Astrocyte (in vitro differentiated cells and primary cell): Measurements from ENCODE around the gene CCDC86. TPM values are rescaled to one million over a fixed set of nuclear protein-coding genes. Genes with fewer than 3 reads are reported as not detected.

Source experiments
- DNase-seq: peaks from one replicate; pipeline ENCODE4 v3.0.0-alpha.2; 2010; ENCODE audit warnings: low read depth
- FAIRE-seq: peaks from 2 replicates; lab custom pipeline; 2011; peaks lifted over from hg19 to GRCh38; lab: Jason Lieb, UNC
- H2AFZ ChIP-seq: 2 replicates; pipeline ENCODE4 v1.6.0; 2012; ENCODE audit warnings: low read depth, low read length, inconsistent platforms
- H3K27ac ChIP-seq: 2 replicates; pipeline ENCODE4 v1.5.1; 2011; ENCODE audit warnings: low read depth, low read length, inconsistent platforms
- H3K27me3 ChIP-seq: 2 replicates; pipeline ENCODE4 v1.6.0; 2011; ENCODE audit warnings: low read length, inconsistent platforms; ENCODE audit not compliant: insufficient read depth
- H3K36me3 ChIP-seq: 2 replicates; pipeline ENCODE4 v1.5.1; 2011; ENCODE audit warnings: low read length, inconsistent platforms; ENCODE audit not compliant: insufficient read depth
- H3K4me1 ChIP-seq: 2 replicates; pipeline ENCODE4 v1.5.1; 2011; ENCODE audit warnings: low read length, inconsistent platforms; ENCODE audit not compliant: insufficient read depth
- H3K4me2 ChIP-seq: 2 replicates; pipeline ENCODE4 v1.6.0; 2012; ENCODE audit warnings: low read length, inconsistent platforms
- H3K4me3 ChIP-seq: 2 replicates; pipeline ENCODE4 v1.5.1; 2011; ENCODE audit warnings: low read depth, mild to moderate bottlenecking, low read length, inconsistent platforms; ENCODE audit not compliant: insufficient read depth
- H3K79me2 ChIP-seq: 2 replicates; pipeline ENCODE4 v1.6.0; 2012; ENCODE audit warnings: mild to moderate bottlenecking, low read length, inconsistent platforms; ENCODE audit not compliant: insufficient read depth
- H3K9ac ChIP-seq: 2 replicates; pipeline ENCODE4 v1.6.0; 2012; ENCODE audit warnings: mild to moderate bottlenecking, low read length, inconsistent platforms
- H3K9me3 ChIP-seq: 2 replicates; pipeline ENCODE4 v1.5.1; 2012; ENCODE audit warnings: low read depth, mild to moderate bottlenecking, low read length, inconsistent platforms; ENCODE audit not compliant: insufficient read depth
- H4K20me1 ChIP-seq: 2 replicates; pipeline ENCODE4 v1.6.0; 2012; ENCODE audit warnings: low read length, inconsistent platforms; ENCODE audit not compliant: insufficient read depth
- H3K27ac Mint-ChIP-seq: one replicate; pipeline ENCODE4 v1.8.0; 2021; ENCODE audit warnings: mild to moderate bottlenecking, mixed read lengths; ENCODE audit not compliant: unreplicated experiment
- H3K27me3 Mint-ChIP-seq: one replicate; pipeline ENCODE4 v1.8.0; 2021; ENCODE audit warnings: low read depth, mixed read lengths; ENCODE audit not compliant: unreplicated experiment
- H3K36me3 Mint-ChIP-seq: one replicate; pipeline ENCODE4 v1.8.0; 2021; ENCODE audit warnings: low read depth, mixed read lengths; ENCODE audit not compliant: unreplicated experiment
- H3K4me1 Mint-ChIP-seq: one replicate; pipeline ENCODE4 v1.8.0; 2021; ENCODE audit warnings: low read depth, mixed read lengths; ENCODE audit not compliant: unreplicated experiment
- H3K4me3 Mint-ChIP-seq: one replicate; pipeline ENCODE4 v1.8.0; 2021; ENCODE audit warnings: mild to moderate bottlenecking, moderate library complexity, mixed read lengths; ENCODE audit not compliant: unreplicated experiment
- H3K9me3 Mint-ChIP-seq: one replicate; pipeline ENCODE4 v1.8.0; 2021; ENCODE audit warnings: mild to moderate bottlenecking, mixed read lengths; ENCODE audit not compliant: unreplicated experiment
- EZH2 ChIP-seq: IDR thresholded peaks from 2 replicates; pipeline ENCODE4 v1.6.1; 2012; ENCODE audit warnings: mild to moderate bottlenecking, low read length, inconsistent platforms; ENCODE audit not compliant: insufficient read depth
- total RNA-seq: library from RNA; stranded (reverse); gene quantifications from 2 replicates; pipeline ENCODE4 v1.2.1, GENCODE V29; 2021
- TF ChIP-seq, protein P1 (sequence below): IDR thresholded peaks from 2 replicates; pipeline ENCODE4 v1.5.1; 2011; ENCODE audit warnings: low read depth, mild to moderate bottlenecking, inconsistent platforms, low read length, moderate library complexity; ENCODE audit not compliant: insufficient read depth

The CCDC86 gene
- total RNA-seq, 1 donor from 2014 or later, result 51.4 TPM

DNA sequence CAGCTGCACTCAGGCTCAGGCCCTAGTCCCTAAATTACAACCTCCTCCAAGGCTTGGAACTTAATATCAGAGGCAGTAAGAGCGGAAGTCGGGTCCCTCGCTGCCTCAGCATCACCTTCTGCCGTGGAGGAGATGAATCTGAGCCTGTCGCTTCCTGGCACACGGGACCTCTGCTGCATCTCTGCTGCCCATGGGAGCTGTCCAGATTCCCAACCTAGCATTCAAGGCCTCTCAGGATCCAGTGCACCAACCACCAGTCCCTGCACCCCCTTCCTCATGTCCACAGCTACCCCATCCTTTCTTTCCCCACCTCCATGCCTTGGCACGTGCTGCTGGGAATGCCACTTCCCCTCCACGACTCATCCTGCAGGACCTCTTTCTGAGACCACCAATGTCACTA, 16.3 kb downstream of the CCDC86 start:
- Histone ChIP-seq H3K36me3 (no peaks in the 10 kb centered on the region), H3K4me1 (peaks cover 6% of the 10 kb centered on the region), H3K79me2 (no peaks in the 10 kb centered on the region), H3K4me2 (no peak overlapping the region), H3K4me3 (no peak overlapping the region), H3K27me3 (no peaks in the 10 kb centered on the region), H4K20me1 (no peaks in the 10 kb centered on the region), H3K9ac (no peak overlapping the region), H3K9me3 (no peaks in the 10 kb centered on the region), H2AFZ (no peak overlapping the region), H3K27ac (no peak overlapping the region)
- no peak overlapping the region for H3K27ac Mint-ChIP-seq
- H3K36me3 Mint-ChIP-seq, result no peaks in the 10 kb centered on the region
- H3K9me3 Mint-ChIP-seq, result no peaks in the 10 kb centered on the region
- DNase-seq (no peak), FAIRE-seq (no peak)
- TF ChIP-seq EZH2, result no peak
- TF ChIP-seq, protein P1, sequence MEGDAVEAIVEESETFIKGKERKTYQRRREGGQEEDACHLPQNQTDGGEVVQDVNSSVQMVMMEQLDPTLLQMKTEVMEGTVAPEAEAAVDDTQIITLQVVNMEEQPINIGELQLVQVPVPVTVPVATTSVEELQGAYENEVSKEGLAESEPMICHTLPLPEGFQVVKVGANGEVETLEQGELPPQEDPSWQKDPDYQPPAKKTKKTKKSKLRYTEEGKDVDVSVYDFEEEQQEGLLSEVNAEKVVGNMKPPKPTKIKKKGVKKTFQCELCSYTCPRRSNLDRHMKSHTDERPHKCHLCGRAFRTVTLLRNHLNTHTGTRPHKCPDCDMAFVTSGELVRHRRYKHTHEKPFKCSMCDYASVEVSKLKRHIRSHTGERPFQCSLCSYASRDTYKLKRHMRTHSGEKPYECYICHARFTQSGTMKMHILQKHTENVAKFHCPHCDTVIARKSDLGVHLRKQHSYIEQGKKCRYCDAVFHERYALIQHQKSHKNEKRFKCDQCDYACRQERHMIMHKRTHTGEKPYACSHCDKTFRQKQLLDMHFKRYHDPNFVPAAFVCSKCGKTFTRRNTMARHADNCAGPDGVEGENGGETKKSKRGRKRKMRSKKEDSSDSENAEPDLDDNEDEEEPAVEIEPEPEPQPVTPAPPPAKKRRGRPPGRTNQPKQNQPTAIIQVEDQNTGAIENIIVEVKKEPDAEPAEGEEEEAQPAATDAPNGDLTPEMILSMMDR, result no peak
- H3K27me3 Mint-ChIP-seq, result peaks cover 11% of the 10 kb centered on the region
- peaks cover 4% of the 10 kb centered on the region for H3K4me1 Mint-ChIP-seq
- H3K4me3 Mint-ChIP-seq, result no peak overlapping the region

GRCh38 chr11:60858731-60859464, 17.0 kb downstream of the CCDC86 start:
- H3K4me1 Mint-ChIP-seq, result peaks cover 4% of the 10 kb centered on the region
- H4K20me1 ChIP-seq, result no peaks in the 10 kb centered on the region
- H3K27me3 Mint-ChIP-seq, result peaks cover 16% of the 10 kb centered on the region
- no peak overlapping the region for H3K27ac ChIP-seq
- H3K36me3 ChIP-seq, result no peaks in the 10 kb centered on the region
- no peaks in the 10 kb centered on the region for H3K9me3 ChIP-seq
- no peak for FAIRE-seq
- H2AFZ ChIP-seq, result no peak overlapping the region
- no peak overlapping the region for H3K4me3 Mint-ChIP-seq
- H3K4me2 ChIP-seq, result no peak overlapping the region
- no peak overlapping the region for H3K27ac Mint-ChIP-seq
- H3K4me3 ChIP-seq, result no peak overlapping the region
- H3K9ac ChIP-seq, result no peak overlapping the region
- DNase-seq, result no peak
- no peaks in the 10 kb centered on the region for H3K36me3 Mint-ChIP-seq
- H3K4me1 ChIP-seq, result peaks cover 6% of the 10 kb centered on the region
- H3K9me3 Mint-ChIP-seq, result no peaks in the 10 kb centered on the region
- no peaks in the 10 kb centered on the region for H3K27me3 ChIP-seq
- no peaks in the 10 kb centered on the region for H3K79me2 ChIP-seq
- TF ChIP-seq EZH2, result no peak
- TF ChIP-seq, protein P1, result no peak

DNA sequence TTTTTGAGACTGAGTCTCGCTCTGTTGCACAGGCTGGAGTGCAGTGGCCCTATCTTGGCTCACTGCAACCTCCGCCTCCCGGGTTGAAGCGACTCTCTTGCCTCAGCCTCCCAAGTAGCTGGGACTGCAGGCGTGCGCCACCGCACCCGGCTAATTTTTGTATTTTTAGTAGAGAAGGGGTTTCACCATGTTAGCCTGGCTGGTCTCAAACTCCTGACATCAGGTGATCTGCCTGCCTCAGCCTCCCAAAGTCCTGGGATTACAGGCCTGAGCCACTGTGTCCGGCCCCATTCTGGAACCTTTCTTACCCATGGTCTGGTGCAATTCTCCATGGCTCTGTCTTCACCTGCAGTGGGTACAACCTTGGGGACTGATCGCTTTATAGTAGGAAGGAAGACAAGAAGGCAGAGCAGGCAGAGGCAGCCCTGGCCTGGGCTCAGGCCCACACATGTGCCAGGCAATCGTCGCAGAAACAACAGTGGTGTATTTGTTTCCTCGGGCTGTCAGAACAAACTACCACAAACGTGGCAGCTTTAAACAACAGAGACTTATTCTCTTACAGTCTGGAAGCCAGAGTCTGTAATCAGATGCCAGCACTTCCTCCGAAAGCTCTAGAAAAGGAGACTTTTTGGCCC, 17.8 kb downstream of the CCDC86 start:
- Histone ChIP-seq H3K27ac (no peak overlapping the region), H3K4me1 (peaks cover 6% of the 10 kb centered on the region), H3K79me2 (no peaks in the 10 kb centered on the region), H2AFZ (no peak overlapping the region), H3K27me3 (no peaks in the 10 kb centered on the region), H3K9me3 (no peaks in the 10 kb centered on the region), H3K36me3 (no peaks in the 10 kb centered on the region), H3K4me3 (no peak overlapping the region), H4K20me1 (no peaks in the 10 kb centered on the region), H3K9ac (no peak overlapping the region), H3K4me2 (no peak overlapping the region)
- FAIRE-seq, result no peak
- Mint-ChIP-seq H3K9me3 (no peaks in the 10 kb centered on the region), H3K36me3 (no peaks in the 10 kb centered on the region), H3K27ac (no peak overlapping the region), H3K4me1 (peaks cover 4% of the 10 kb centered on the region), H3K27me3 (peaks cover 15% of the 10 kb centered on the region), H3K4me3 (no peak overlapping the region)
- DNase-seq, result no peak
- no peak for TF ChIP-seq EZH2
- TF ChIP-seq, protein P1, result no peak
